ENCODE measurements around the gene HECTD2.

- TF ChIP-seq CTCF (IDR thresholded peaks at IDR 0.05; ENCODE audit: insufficient read depth, low read length) (no peak), REST (IDR thresholded peaks at IDR 0.05; ENCODE audit: insufficient replicate concordance, low read depth) (no peak)
Observed at GRCh38 chr10:91412354-91413087, 2.4 kb downstream of the HECTD2 start.

Measured in HL-60 (cell line).